K562 (cell line): ENCODE results near the gene TRNP1. TPM values are rescaled to one million over a fixed set of nuclear protein-coding genes. Genes with fewer than 3 reads are reported as not detected.

Source experiments
- BACH1 ChIP-seq: fragments of 200-800 bp; sonication (Bioruptor generic); IDR thresholded peaks from 2 replicates; pipeline ENCODE4 v1.6.1; 2016; ENCODE audit warnings: missing genetic modification characterization, missing compliant biosample characterization
- CBFA2T3 ChIP-seq: fragments of 450-650 bp; IDR thresholded peaks from 2 replicates; pipeline ENCODE4 v1.6.1; 2017
- DEAF1 ChIP-seq: fragments of 450-650 bp; formaldehyde crosslinking; IDR thresholded peaks from 2 replicates; pipeline ENCODE4 v1.4.0; 2020; ENCODE audit warnings: mild to moderate bottlenecking, moderate library complexity
- E2F1 ChIP-seq: sonication (generic); formaldehyde crosslinking; IDR thresholded peaks from 2 replicates; pipeline ENCODE4 v1.8.1; 2023; ENCODE audit warnings: mild to moderate bottlenecking, missing genetic modification reagents, moderate library complexity
- FOSL1 ChIP-seq: fragments of 200-800 bp; sonication (Bioruptor generic); conservative IDR thresholded peaks from 2 replicates; pipeline ENCODE4 v1.6.1; 2016; ENCODE audit warnings: missing genetic modification characterization, missing compliant biosample characterization
- KAT2B ChIP-seq: IDR thresholded peaks from one replicate; pipeline ENCODE4 v1.6.1; 2012; ENCODE audit warnings: low read depth, mild to moderate bottlenecking, control low read depth, inconsistent platforms, low read length, moderate library complexity
- MAX ChIP-seq: sonication (generic); formaldehyde crosslinking; IDR thresholded peaks from 2 replicates; pipeline ENCODE4 v1.9.0; 2022; ENCODE audit warnings: mild to moderate bottlenecking, missing genetic modification reagents
- MCM5 ChIP-seq: fragments of 450-650 bp; IDR thresholded peaks from 2 replicates; pipeline ENCODE4 v1.6.1; 2016; ENCODE audit warnings: low read depth
- MTA1 ChIP-seq: fragments of 450-650 bp; IDR thresholded peaks from 2 replicates; pipeline ENCODE4 v1.6.1; 2017; ENCODE audit warnings: borderline replicate concordance
- POLR2G ChIP-seq: fragments of 200-400 bp; formaldehyde crosslinking; IDR thresholded peaks from 2 replicates; pipeline ENCODE4 v1.6.1; 2017; ENCODE audit warnings: low read depth, mild to moderate bottlenecking, antibody characterized with exemption, low read length, moderate library complexity
- PURB ChIP-seq: sonication (generic); formaldehyde crosslinking; IDR thresholded peaks from 2 replicates; pipeline ENCODE4 v1.9.0; 2021; ENCODE audit warnings: low read depth, mild to moderate bottlenecking, missing genetic modification reagents
- RBM34 ChIP-seq: fragments of 200-400 bp; formaldehyde crosslinking; IDR thresholded peaks from 2 replicates; pipeline ENCODE4 v1.6.1; 2018; ENCODE audit warnings: low read length, borderline replicate concordance; ENCODE audit not compliant: insufficient read depth
- SIN3A ChIP-seq, 2 experiments: fragments of 150-350 bp in 1 of 2; IDR thresholded peaks; 2 replicates each; pipeline ENCODE4 v1.6.1; 2011 to 2016; ENCODE audit warnings: borderline replicate concordance in 2 of 2, low read depth in 2 of 2, low read length in 2 of 2, mild to moderate bottlenecking in 2 of 2, moderate library complexity in 2 of 2; ENCODE audit not compliant: control insufficient read depth in 1 of 2
- SMAD3 ChIP-seq: fragments of 450-650 bp; formaldehyde crosslinking; conservative IDR thresholded peaks from 2 replicates; pipeline ENCODE4 v1.4.0; 2020; ENCODE audit warnings: mild to moderate bottlenecking
- SMARCC2 ChIP-seq: fragments of 450-650 bp; IDR thresholded peaks from 2 replicates; pipeline ENCODE4 v1.6.1; 2017; ENCODE audit warnings: antibody characterized with exemption, moderate library complexity, mild to moderate bottlenecking, low read depth
- SRSF7 ChIP-seq: fragments of 200-400 bp; formaldehyde crosslinking; optimal IDR thresholded peaks from 2 replicates; pipeline ENCODE3; 2017; ENCODE audit warnings: mild to moderate bottlenecking, low read depth, low read length
- TSC22D4 ChIP-seq: fragments of 450-650 bp; IDR thresholded peaks from 2 replicates; pipeline ENCODE4 v1.6.1; 2016; ENCODE audit warnings: missing genetic modification characterization, missing biosample characterization, control low read depth
- ZBTB17 ChIP-seq: fragments of 450-650 bp; formaldehyde crosslinking; IDR thresholded peaks from 2 replicates; pipeline ENCODE4 v1.4.0; 2020; ENCODE audit warnings: mild to moderate bottlenecking
- ZBTB9 ChIP-seq: fragments of 450-650 bp; formaldehyde crosslinking; IDR thresholded peaks from 2 replicates; pipeline ENCODE4 v1.4.0; 2020; ENCODE audit warnings: mild to moderate bottlenecking, moderate library complexity
- ZNF146 ChIP-seq: IDR thresholded peaks from one replicate; pipeline ENCODE4 v1.6.1; 2018; ENCODE audit warnings: missing compliant biosample characterization; ENCODE audit not compliant: unreplicated experiment
- ZNF175 ChIP-seq: fragments of 200-800 bp; sonication (Bioruptor generic); IDR thresholded peaks from 2 replicates; pipeline ENCODE4 v1.6.1; 2016; ENCODE audit warnings: low read depth, mild to moderate bottlenecking, missing genetic modification characterization, missing compliant biosample characterization
- ZNF212 ChIP-seq: fragments of 450-650 bp; formaldehyde crosslinking; IDR thresholded peaks from 2 replicates; pipeline ENCODE4 v1.4.0; 2020; ENCODE audit warnings: mild to moderate bottlenecking
- ZNF696 ChIP-seq: fragments of 250-450 bp; sonication (Bioruptor Pico); conservative IDR thresholded peaks from 2 replicates; pipeline ENCODE4 v1.4.0; 2020; ENCODE audit warnings: mild to moderate bottlenecking, moderate library complexity
- ZNF699 ChIP-seq: fragments of 250-450 bp; sonication (Bioruptor Pico); IDR thresholded peaks from 2 replicates; pipeline ENCODE4 v1.8.0; 2021; ENCODE audit warnings: mild to moderate bottlenecking, moderate library complexity; ENCODE audit not compliant: insufficient replicate concordance
- ZNF766 ChIP-seq: fragments of 200-800 bp; sonication (Bioruptor generic); conservative IDR thresholded peaks from 2 replicates; pipeline ENCODE4 v1.6.1; 2016; ENCODE audit warnings: missing genetic modification characterization, missing compliant biosample characterization
- polyA plus RNA-seq, 8 experiments: library from polyadenylated mRNA; depleted of rRNA in 4 of 8; stranded (reverse) in 5 of 8; unstranded in 3 of 8; fragments of >200 nt; fragmentation: Nextera tagmentation in 2 of 8; fragmentation: Illumina TruSeq in 1 of 8; extraction: Ambion mirVana in 2 of 8; extraction: Trizol in 1 of 8; gene quantifications; 2 replicates each; pipeline versions ENCODE4 v1.2.1 to v1.2.3, GENCODE V29; 2011 to 2014; ENCODE audit warnings: inconsistent platforms in 1 of 8, missing spikeins in 1 of 8
- total RNA-seq, 7 experiments: library from RNA; depleted of rRNA in 6 of 7; stranded (reverse); fragments of >200 nt in 6 of 7; fragmentation: Illumina TruSeq in 2 of 7; extraction: Trizol in 2 of 7; gene quantifications; 2 replicates each; pipeline versions ENCODE4 v1.2.1 to v1.2.3, GENCODE V29; 2011 to 2021; ENCODE audit warnings: low replicate concordance in 1 of 7

The TRNP1 gene
- total and polyA plus RNA-seq, 9 of the 15 experiments (the other 6 are each of a cell fraction or from before 2014, with no cell fraction given): 0.03 to 1.3 (median 0.95) TPM

GRCh38 chr1:27021354-27022031 lies 28.0 kb downstream of the TRNP1 start (continued):
- TF ChIP-seq ZBTB9: peak; percentile 89
- peak; percentile 50 for TF ChIP-seq FOSL1
- no peak for TF ChIP-seq TSC22D4 (tag)
- TF ChIP-seq ZNF696 (CRISPR knock-in tag): no peak
- TF ChIP-seq SMARCC2: no peak
- TF ChIP-seq CBFA2T3: no peak; the same call in 1 of the 2 replicates
- no peak for TF ChIP-seq ZNF146 (CRISPR knock-in tag)
- TF ChIP-seq ZBTB17 (CRISPR knock-in tag): peak; percentile 52
- TF ChIP-seq SIN3A (IDR thresholded peaks at IDR 0.05; ENCODE audit: borderline replicate concordance in 2 of 2, control insufficient read depth in 1 of 2, low read depth in 2 of 2, low read length in 2 of 2): no peak
- peak; percentile 49 for TF ChIP-seq ZNF699
- no peak for TF ChIP-seq RBM34
- peak; percentile 68; the same call in 1 of the 2 replicates for TF ChIP-seq SMAD3 (CRISPR knock-in tag)
- TF ChIP-seq SRSF7: no peak
- no peak for TF ChIP-seq PURB (CRISPR knock-in tag)
- TF ChIP-seq POLR2G: no peak
- no peak for TF ChIP-seq BACH1 (tag)
- TF ChIP-seq MAX (CRISPR knock-in tag): peak; percentile 62
- TF ChIP-seq MTA1: no peak
- no peak for TF ChIP-seq MCM5
- TF ChIP-seq DEAF1: no peak
- TF ChIP-seq ZNF175: peak; percentile 89
- no peak for TF ChIP-seq ZNF212 (CRISPR knock-in tag)
- 0 out of 2 replicates have a peak, but pooled peaks have one; percentile 24 for TF ChIP-seq ZNF766
- no peak for TF ChIP-seq E2F1 (CRISPR knock-in tag)
- TF ChIP-seq KAT2B: no peak
